GM12878 (cell line): ENCODE results near the gene EFHC1.

Experiments
- CBX3 ChIP-seq: fragments of 200-600 bp; sonication (generic); IDR thresholded peaks from 2 replicates; pipeline ENCODE4 v1.6.1; 2016; ENCODE audit warnings: low read depth, borderline replicate concordance
- SP1 ChIP-seq: IDR thresholded peaks from one replicate; pipeline ENCODE4 v1.6.1; 2011; ENCODE audit warnings: low read depth, low read length

DNA sequence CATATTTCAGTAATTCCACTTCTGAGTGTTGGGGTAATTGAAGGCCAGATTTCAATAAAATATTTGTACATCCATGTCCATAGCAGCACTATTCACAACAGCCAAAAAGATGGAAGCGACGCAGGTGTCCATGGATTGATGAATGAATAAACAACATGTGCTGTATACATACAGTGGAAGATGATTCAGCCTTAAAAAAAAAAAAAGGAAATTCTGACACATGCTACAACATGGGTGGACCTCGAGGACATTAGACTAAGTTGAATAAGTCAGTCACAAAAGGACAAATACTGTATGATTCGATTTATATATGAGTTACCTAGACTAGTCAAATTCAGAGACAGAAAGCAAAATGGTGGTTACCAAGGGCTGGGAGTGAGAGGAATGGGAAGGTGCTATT, 99.5 kb downstream of the EFHC1 start:
- no peak for TF ChIP-seq SP1
- no peak for TF ChIP-seq CBX3
